ENCODE measurements around the gene C10orf62.

DNA sequence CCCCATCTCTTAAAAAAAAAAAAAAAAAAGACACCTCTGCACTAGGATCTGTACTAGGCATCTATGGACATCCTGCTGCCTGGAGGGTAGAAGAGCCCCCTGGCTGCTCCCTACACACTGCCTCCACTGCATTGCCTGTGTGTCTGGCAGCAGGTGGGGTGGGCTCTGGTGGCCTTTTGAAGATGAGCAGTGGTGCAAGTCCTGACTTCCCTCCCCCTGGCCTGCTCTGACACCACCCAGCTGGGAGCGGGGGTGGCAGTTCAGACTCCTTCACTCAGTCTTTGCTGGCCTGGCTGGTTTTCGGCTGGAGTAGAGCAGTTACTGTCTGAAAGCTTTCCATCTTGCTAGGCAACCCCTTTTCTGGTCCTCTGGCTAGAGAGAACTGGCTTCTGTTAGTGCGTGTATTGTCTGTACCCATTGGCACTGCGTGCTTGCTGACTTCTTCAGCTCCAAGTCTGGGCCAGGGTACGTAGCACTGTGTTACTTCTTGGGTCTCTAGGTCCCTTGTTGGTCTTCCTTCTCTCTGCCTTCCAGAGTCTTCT, 17.6 kb downstream of the C10orf62 start:
- TF ChIP-seq, protein P1, sequence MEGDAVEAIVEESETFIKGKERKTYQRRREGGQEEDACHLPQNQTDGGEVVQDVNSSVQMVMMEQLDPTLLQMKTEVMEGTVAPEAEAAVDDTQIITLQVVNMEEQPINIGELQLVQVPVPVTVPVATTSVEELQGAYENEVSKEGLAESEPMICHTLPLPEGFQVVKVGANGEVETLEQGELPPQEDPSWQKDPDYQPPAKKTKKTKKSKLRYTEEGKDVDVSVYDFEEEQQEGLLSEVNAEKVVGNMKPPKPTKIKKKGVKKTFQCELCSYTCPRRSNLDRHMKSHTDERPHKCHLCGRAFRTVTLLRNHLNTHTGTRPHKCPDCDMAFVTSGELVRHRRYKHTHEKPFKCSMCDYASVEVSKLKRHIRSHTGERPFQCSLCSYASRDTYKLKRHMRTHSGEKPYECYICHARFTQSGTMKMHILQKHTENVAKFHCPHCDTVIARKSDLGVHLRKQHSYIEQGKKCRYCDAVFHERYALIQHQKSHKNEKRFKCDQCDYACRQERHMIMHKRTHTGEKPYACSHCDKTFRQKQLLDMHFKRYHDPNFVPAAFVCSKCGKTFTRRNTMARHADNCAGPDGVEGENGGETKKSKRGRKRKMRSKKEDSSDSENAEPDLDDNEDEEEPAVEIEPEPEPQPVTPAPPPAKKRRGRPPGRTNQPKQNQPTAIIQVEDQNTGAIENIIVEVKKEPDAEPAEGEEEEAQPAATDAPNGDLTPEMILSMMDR (conservative IDR thresholded peaks at IDR 0.05) = no peak
- no peak for TF ChIP-seq ZFX (IDR thresholded peaks at IDR 0.05)

Data from C4-2B (cell line).